LNCaP clone FGC (cell line): ENCODE data around the gene PDILT.

Experiments
- DNase-seq: peaks from one replicate; pipeline ENCODE4 v3.0.0-alpha.2; 2011; ENCODE audit warnings: low read depth
- H3K4me3 ChIP-seq: 2 replicates; pipeline ENCODE4 v1.5.1; 2011; ENCODE audit warnings: mild to moderate bottlenecking, low read depth, low read length, control low read depth
- TF ChIP-seq, protein P1 (sequence below): IDR thresholded peaks from 2 replicates; pipeline ENCODE4 v1.5.1; 2012; ENCODE audit warnings: mild to moderate bottlenecking; ENCODE audit not compliant: control insufficient read depth, insufficient read depth; ENCODE audit errors: extremely low read depth

Gene PDILT

DNA sequence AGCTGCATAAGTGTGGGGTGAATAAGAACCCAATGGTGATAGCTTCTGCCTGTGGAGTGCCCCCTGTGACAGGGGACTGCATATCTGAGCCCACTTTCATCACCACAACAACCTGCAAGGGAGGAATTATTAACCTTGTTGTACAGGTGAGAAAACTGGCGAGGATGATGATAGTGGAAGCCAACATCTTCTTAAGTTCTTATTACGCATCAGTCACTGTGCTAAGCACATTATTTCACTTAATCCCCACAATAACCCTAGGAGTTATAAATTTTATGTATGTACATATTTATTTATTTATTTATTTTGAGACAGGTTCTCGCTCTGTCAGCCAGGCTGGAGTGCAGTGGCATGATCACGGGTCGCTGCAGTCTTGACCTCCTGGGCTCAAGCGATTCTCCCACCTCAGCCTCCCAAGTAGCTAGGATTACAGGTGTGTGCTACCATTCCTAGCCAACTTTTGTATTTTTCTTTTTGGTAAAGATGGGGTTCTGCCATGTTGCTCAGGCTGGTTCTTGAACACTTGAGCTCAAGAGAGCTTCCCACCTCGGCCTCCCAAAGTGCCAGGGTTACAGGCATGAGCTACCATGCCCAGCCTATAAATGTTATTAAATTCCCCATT is 7.6 kb downstream of the PDILT start:
- no peak for DNase-seq
- TF ChIP-seq, protein P1, sequence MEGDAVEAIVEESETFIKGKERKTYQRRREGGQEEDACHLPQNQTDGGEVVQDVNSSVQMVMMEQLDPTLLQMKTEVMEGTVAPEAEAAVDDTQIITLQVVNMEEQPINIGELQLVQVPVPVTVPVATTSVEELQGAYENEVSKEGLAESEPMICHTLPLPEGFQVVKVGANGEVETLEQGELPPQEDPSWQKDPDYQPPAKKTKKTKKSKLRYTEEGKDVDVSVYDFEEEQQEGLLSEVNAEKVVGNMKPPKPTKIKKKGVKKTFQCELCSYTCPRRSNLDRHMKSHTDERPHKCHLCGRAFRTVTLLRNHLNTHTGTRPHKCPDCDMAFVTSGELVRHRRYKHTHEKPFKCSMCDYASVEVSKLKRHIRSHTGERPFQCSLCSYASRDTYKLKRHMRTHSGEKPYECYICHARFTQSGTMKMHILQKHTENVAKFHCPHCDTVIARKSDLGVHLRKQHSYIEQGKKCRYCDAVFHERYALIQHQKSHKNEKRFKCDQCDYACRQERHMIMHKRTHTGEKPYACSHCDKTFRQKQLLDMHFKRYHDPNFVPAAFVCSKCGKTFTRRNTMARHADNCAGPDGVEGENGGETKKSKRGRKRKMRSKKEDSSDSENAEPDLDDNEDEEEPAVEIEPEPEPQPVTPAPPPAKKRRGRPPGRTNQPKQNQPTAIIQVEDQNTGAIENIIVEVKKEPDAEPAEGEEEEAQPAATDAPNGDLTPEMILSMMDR = no peak
- no peak overlapping the region for H3K4me3 ChIP-seq

DNA sequence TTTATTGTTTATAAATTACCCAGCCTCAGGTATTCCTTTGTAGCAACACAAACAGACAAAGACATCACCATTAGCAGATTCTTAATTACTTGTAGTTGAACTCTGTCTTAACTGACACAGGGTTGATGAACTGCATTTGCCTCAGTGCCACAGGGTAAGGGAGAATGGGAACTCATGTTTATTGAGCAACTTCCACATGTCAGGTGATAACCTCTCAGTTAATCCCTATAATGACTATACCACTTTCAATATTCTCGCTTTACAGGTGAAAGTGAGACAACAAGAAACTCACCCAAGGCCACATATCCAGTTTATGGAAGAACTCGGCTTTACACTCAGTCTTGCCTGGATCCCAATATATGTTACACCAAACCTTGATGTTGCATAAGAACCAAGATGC is 8.6 kb downstream of the PDILT start:
- H3K4me3 ChIP-seq = no peak overlapping the region
- no peak for DNase-seq
- TF ChIP-seq, protein P1 = no peak

GRCh38 chr16:20393801-20394577 is 10.5 kb downstream of the PDILT start:
- peak; percentile 34 for DNase-seq
- TF ChIP-seq, protein P1 = no peak
- no peak overlapping the region for H3K4me3 ChIP-seq

GRCh38 chr16:20391045-20391444 is 13.5 kb downstream of the PDILT start:
- no peak overlapping the region for H3K4me3 ChIP-seq
- TF ChIP-seq, protein P1 = no peak
- no peak for DNase-seq

DNA sequence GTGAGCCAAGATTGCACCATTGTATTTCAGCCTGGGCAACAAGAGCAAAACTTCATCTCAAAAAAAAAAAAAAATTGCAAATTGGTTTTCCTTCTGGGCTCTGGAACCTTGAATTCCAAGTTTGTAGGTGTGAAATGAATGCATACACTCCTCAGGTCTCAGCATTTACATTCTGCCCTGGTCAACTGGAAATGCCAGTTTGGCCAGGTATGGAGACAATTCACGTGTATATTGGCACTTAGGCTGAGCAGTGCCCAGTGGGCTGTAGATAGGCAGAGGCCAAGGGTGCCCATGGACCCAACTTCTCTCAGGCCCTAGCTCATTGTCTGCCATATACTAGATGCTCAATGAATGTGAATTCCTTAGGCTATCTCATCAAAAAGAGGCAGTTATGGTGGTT is 15.7 kb downstream of the PDILT start:
- H3K4me3 ChIP-seq = no peak overlapping the region
- DNase-seq = peak; percentile 27
- TF ChIP-seq, protein P1 = no peak

DNA sequence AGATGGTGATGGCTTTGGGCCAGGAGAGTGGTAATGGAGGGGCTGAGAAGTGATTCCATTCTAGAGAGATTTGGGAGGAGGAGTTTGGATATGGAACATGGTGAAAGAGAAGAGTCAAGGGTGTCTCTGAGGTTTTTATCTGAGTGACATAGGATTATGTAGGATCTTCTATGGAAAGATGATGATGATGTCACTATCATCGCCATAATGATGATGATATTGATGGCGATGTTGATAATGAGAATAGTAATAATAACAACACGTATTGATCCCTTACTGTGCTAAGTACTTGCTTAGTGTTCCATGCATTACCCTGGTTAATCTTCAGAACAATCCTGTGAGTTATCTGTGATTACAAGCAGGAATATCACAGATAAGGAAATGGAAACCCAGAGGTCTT is 16.6 kb downstream of the PDILT start:
- H3K4me3 ChIP-seq = no peak overlapping the region
- TF ChIP-seq, protein P1 = no peak
- DNase-seq = no peak
